Measurements from ENCODE around the gene HNRNPA1L2.

GRCh38 chr13:52600666-52601065 lies 41.6 kb upstream of the HNRNPA1L2 start:
- TF ChIP-seq CTCF (conservative IDR thresholded peaks at IDR 0.05; ENCODE audit: low read length): no peak
- TF ChIP-seq EZH2phosphoT487 (IDR thresholded peaks at IDR 0.05; ENCODE audit: borderline replicate concordance): no peak
